KG1 (cell line): ENCODE measurements around the gene CCDC9.
A peak's percentile ranks its signal among the peaks of the same experiment; 100 is the strongest.

Experiments used
- DNase-seq: peaks from one replicate; lab custom pipeline; 2025; lab: John Stamatoyannopoulos, UW

Gene CCDC9

GRCh38 chr19:47255879-47256692, at the start of gene CCDC9:
CCDC9 (plus strand) TSS chr19:47256525; CDS start chr19:47258401, 1,876 bp downstream.
- DNase-seq = peak; percentile 97

- no peak for DNase-seq
Measured at GRCh38 chr19:47209319-47210179, 46.8 kb upstream of the CCDC9 start.

- DNase-seq = no peak
Measured at GRCh38 chr19:47210180-47210490, 46.2 kb upstream of the CCDC9 start.

- DNase-seq = peak; percentile 57
Measured at GRCh38 chr19:47210689-47211316, 45.5 kb upstream of the CCDC9 start.

GRCh38 chr19:47215581-47215980, 40.7 kb upstream of the CCDC9 start:
- no peak for DNase-seq

GRCh38 chr19:47221080-47221841, 35.1 kb upstream of the CCDC9 start:
- no peak for DNase-seq

- no peak for DNase-seq
Measured at GRCh38 chr19:47221890-47222289, 34.4 kb upstream of the CCDC9 start.

GRCh38 chr19:47225746-47226425, 30.4 kb upstream of the CCDC9 start:
- peak; percentile 82 for DNase-seq

- peak; percentile 22 for DNase-seq
Measured at GRCh38 chr19:47226426-47227351, 29.6 kb upstream of the CCDC9 start.

- no peak for DNase-seq
Measured at GRCh38 chr19:47227352-47228167, 28.8 kb upstream of the CCDC9 start.

- no peak for DNase-seq
Measured at GRCh38 chr19:47228168-47228936, 28.0 kb upstream of the CCDC9 start.

- DNase-seq = no peak
Measured at GRCh38 chr19:47228937-47229675, 27.2 kb upstream of the CCDC9 start.

GRCh38 chr19:47229676-47230053, 26.7 kb upstream of the CCDC9 start:
- DNase-seq = no peak

- no peak for DNase-seq
Measured at GRCh38 chr19:47230054-47230920, 26.0 kb upstream of the CCDC9 start.

- no peak for DNase-seq
Measured at GRCh38 chr19:47230921-47231214, 25.5 kb upstream of the CCDC9 start, which contains the start of gene BBC3. BBC3 (minus strand) TSS chr19:47231199; CDS start chr19:47228431, 2,768 bp downstream.

- DNase-seq = no peak
Measured at GRCh38 chr19:47231215-47232054, 24.9 kb upstream of the CCDC9 start.
